ENCODE data around the gene FAAP100. TPM values are rescaled to one million over a fixed set of nuclear protein-coding genes. Genes with fewer than 3 reads are reported as not detected.

FAAP100 gene
- total RNA-seq, 1 donor from 2014 or later = 13.9 TPM

GRCh38 chr17:81526662-81527571 lies 25.2 kb downstream of the FAAP100 start:
- no peak for DNase-seq (ENCODE audit: low read depth in 2 of 2)

GRCh38 chr17:81524865-81525159 lies 27.3 kb downstream of the FAAP100 start:
- no peak for DNase-seq (ENCODE audit: low read depth in 2 of 2)

GRCh38 chr17:81524039-81524864 lies 27.9 kb downstream of the FAAP100 start:
- no peak for DNase-seq (ENCODE audit: low read depth in 2 of 2)

- DNase-seq (ENCODE audit: low read depth in 2 of 2) = peak in 1 of 2 donors; percentile 15
Measured at GRCh38 chr17:81523402-81524038, 28.6 kb downstream of the FAAP100 start.

GRCh38 chr17:81522491-81523401 lies 29.4 kb downstream of the FAAP100 start:
- peak in 1 of 2 donors; percentile 62 for DNase-seq (ENCODE audit: low read depth in 2 of 2)

- no peak for DNase-seq (ENCODE audit: low read depth in 2 of 2)
Measured at GRCh38 chr17:81520021-81520901, 31.9 kb downstream of the FAAP100 start.

GRCh38 chr17:81519284-81520020 lies 32.7 kb downstream of the FAAP100 start:
- DNase-seq (ENCODE audit: low read depth in 2 of 2) = peak in 1 of 2 donors; percentile 46

GRCh38 chr17:81518785-81519283 lies 33.3 kb downstream of the FAAP100 start:
- no peak for DNase-seq (ENCODE audit: low read depth in 2 of 2)

- no peak for DNase-seq (ENCODE audit: low read depth in 2 of 2)
Measured at GRCh38 chr17:81518113-81518784, 33.9 kb downstream of the FAAP100 start.

- no peak for DNase-seq (ENCODE audit: low read depth in 2 of 2)
Measured at GRCh38 chr17:81517339-81518112, 34.6 kb downstream of the FAAP100 start.

GRCh38 chr17:81517009-81517338 lies 35.2 kb downstream of the FAAP100 start:
- DNase-seq (ENCODE audit: low read depth in 2 of 2) = no peak

- no peak for DNase-seq (ENCODE audit: low read depth in 2 of 2)
Measured at GRCh38 chr17:81516439-81516838, 35.7 kb downstream of the FAAP100 start.

GRCh38 chr17:81515530-81516041 lies 36.6 kb downstream of the FAAP100 start:
- DNase-seq (ENCODE audit: low read depth in 2 of 2) = no peak

- DNase-seq (ENCODE audit: low read depth in 2 of 2) = peak; percentile 79 to 82
Measured at GRCh38 chr17:81514739-81515529, 37.2 kb downstream of the FAAP100 start.

- no peak for DNase-seq (ENCODE audit: low read depth in 2 of 2)
Measured at GRCh38 chr17:81514489-81514738, 37.7 kb downstream of the FAAP100 start.

GRCh38 chr17:81513753-81514488 lies 38.2 kb downstream of the FAAP100 start:
- peak; percentile 76 to 82 for DNase-seq (ENCODE audit: low read depth in 2 of 2)

Measured in lung microvascular endothelial cell (primary cell).